ENCODE measurements around the gene CCDC85B.

The CCDC85B gene

GRCh38 chr11:65887723-65888162, 2.7 kb upstream of the CCDC85B start:
- no peak for DNase-seq

DNA sequence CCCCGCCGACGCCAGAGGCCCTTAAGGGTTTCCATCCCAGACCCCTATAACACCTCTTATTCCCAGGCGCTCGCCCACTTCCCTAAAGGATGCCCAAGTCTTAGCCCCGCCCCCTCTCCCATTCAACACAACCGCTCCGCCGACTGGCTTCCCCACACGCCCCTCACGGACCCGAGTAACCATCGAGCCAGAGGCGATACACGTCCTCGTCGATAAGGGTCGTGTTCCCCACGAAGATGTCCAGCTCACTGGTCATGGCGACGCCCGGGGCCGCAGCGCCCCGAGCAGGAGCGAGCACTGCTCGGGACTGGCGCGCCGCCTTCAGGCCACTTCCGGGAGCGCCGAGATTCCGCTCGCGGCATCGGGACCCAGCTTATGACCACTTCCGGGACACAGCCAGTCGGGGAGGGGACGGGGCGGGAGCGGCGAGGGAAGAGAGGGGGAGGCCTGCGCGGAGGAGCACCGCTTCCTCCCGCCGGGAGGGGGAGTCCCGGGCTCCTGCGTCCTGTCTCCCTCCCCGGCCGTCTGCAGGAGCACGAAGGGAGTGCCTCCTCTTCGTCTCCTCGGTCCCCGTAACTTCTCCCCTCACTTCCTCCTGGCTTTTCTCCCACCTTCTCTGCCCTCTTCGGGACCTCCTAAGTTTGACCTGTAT, 2.2 kb upstream of the CCDC85B start, which contains the start of gene FIBP:
Gene FIBP, minus strand, starts transcription at position 309 of the 652 bp plus-strand sequence. Its CDS starts 53 bp downstream, at position 256.
- peak; percentile 98 for DNase-seq

DNA sequence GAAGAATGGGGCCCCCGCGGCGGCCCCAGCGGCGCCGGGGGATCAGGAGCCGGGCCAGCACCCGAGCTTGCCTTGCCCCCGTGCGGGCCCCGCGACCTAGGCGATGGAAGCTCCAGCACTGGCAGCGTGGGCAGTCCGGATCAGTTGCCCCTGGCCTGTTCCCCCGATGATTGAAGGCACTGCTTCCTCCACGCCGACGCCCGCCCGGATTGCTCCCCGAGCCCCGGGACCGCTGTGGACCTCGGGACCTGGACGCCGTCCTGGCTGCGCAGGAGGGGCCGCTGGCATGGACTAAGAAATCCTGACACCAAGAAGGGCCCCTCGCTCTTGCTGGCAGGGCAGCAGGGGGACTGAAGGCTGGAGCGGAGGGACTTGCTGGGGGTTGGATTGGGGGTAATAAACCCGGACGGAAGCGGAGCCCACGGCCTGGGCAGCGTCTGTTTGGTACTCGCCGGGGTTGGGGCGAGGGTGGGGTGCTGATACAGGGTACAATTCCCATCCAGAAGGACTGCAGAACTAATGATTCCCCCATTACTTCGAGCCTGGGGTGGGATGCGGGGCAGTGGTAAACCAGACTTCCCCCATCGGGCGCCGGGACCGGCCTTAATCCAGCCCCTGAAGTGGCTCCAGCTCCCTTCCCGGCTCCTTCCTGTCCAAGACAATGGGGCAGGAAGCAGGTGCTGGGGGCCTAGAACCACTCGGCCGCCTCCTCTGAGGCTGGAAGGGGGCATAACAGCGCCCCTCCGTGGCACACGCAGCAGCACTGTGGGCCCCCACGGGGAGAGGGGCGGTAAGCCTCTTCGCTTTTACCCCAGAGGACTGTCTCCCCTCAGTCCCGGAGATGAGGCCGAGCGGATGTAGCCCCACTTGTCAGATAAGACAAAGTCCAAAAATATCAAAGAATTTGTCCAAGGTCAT, 1.0 kb downstream of the CCDC85B start:
- peak; percentile 50 for DNase-seq

GRCh38 chr11:65892137-65892540, 1.7 kb downstream of the CCDC85B start:
- DNase-seq, result peak; percentile 42

- no peak for DNase-seq
These were observed 2.3 kb downstream of the CCDC85B start for GRCh38 chr11:65892661-65893317.

- DNase-seq, result peak; percentile 66
These were observed 3.6 kb downstream of the CCDC85B start for GRCh38 chr11:65894034-65894591.

DNA sequence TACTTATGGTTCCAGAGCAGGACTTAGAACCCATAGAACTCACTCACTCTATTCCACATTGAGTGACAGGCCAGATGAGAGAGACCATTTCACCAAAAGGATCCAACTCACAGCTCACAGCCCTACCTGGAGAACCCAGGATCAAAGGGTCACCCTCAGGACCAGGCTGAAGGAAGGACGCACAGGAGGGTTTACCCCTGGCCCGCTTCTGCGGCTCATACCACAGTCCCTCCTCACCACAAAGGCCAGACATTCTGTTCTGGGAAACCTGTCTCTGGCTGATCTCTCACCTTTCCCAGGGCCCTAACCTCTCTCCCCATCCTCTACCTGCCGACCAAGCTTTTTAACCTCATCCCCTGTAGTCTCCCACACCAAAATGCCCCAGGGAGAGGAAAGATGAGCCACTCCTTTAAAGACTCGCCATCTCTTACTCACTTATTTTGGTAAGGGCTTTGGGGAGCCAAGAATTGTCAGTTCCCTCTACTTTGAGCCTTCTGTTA, 5.1 kb downstream of the CCDC85B start:
- DNase-seq, result no peak

DNA sequence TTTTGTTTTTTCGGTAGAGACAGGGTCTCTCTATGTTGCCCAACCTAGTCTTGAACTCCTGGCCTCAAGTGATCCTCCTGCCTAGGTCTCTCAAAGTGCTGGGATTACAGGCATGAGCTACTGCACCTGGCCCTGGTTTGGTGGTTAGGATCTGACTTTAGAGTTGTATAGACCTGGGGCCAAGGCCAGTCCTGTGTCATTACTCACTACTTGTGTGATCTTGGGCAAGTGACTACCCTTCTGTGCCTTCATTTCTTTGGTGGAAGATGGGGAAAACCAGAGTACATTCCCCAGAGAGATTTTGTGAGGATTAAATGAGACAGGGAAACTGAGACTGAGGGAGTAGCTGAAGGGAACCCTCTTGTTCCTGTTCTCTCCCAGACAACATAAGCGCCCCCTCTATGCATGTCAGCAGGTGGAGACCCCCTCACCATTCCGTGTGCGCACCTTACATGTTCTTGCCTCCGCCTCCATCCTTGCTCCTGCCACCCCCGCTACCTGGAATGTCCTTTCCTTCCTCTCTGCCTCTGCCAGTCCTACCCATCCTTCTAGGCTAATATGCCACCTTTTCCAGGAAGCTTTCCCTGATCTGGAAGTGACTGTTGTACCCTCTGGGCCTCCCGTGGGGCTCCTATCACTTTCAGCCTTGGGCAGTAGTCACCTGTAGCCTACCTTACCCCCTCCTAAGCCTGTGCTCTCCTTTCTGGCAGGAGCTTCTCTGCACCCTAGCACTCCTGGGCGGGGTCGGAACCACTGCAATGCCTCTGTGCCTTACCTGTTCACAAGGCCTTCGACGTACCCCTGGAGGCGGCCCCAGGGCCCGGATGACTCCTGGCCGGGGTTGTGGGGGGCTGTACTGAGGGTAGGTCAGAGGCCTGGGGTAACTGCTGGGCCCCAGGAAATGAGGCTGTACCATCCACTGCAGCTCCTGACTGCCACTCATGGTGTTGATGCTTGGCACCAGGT, 5.8 kb downstream of the CCDC85B start:
- no peak for DNase-seq

DNA sequence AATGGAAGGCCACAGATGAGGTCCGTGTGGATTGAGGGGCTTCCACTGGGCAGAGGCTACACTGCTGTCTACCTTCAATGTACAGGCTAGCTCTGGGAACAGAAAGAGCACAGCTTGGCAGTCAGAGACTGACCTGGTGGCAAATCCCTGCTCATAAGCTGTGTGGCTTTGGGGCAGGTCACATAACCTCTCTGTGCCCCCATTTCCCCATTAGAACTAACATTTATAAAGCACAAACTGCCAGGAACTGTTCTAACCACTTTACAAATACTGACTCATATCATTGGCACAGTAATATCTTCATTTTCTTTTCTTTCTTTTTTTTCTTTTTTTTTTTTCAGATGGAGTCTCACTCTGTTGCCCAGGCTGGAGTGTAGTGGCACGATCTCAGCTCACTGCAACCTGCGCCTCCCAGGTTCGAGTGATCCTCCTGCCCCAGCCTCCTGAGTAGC, 6.6 kb downstream of the CCDC85B start:
- peak; percentile 41 for DNase-seq

- no peak for DNase-seq
These were observed 8.3 kb downstream of the CCDC85B start for GRCh38 chr11:65898656-65899355.

DNA sequence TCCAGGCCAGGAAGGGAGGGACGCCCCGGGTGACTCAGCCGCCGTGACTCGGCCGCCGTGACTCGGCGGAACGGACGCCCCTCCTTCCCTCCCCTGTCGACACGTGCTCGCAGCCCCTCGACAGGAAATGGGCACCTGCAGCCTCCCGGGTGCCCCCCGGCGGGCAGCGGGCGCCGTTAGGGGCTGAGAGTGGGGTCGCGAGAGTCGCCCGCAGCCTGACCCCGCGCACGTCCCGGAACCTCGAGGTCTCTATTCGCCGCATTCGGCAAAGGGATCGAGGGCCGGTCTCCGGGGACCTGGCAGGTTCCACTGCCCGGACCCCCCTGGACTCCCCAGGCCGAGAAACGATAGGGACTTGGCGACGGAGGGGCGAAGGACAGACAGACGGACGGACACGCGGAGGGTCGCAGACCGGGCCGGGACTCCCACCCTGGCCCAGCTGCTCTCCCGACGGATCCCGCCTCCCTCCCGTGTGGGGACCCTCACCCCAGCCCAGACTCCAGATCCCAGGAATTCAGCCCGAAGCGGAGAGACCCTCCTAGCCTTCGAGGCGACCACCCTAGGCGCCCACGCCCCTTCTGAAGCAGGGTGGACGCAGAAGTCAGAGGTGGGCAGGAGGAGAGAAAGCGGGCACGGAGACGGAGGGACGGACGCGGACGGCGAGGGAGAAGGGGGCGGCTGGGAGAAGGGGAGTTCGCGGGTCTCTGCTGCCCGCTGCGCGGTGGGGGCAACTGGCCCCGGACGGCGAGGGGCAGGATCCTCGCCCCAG, 9.1 kb downstream of the CCDC85B start:
- peak; percentile 78 for DNase-seq

DNA sequence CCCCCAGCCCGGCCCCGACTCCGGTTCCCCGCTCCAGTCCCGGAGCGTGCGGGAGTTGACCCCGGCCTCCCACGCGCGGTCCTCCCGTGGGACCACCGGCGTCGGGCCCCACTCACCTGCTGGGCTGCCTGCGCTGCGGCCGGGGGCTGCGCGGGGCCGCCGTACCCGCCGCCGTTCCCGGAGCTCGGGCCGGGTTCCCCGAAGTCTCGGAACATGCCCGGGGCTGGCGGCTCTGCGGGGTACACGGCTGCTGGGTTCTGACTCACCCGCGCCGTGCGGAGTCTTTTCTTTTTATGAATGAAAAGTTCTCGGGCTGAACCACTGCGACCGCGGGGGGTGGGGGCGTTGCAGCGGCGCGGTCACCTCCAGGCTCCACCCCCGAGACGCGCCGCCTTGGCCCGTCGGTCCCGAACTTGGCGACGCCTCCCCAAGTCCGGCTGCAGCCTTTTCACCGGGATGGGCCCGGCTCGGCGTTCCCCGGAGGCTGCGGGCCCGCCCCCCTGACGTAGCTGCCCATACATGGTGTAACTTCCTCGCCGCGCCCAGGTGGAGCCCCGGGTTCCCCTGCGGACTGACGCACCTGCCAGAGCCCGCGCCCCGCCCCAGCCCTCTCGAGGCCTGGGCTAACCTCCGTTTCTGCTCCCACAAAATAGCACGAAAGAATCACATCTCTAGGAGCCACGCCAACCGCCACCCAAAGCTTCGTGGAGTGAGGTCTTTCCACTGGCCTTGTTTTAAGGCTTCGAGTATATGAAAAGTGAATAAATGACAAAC, 9.8 kb downstream of the CCDC85B start, which contains the start of gene FOSL1:
Gene FOSL1, minus strand, starts transcription at position 264 of the 774 bp plus-strand sequence. Its CDS starts 49 bp downstream, at position 215.
- peak; percentile 95 for DNase-seq

DNA sequence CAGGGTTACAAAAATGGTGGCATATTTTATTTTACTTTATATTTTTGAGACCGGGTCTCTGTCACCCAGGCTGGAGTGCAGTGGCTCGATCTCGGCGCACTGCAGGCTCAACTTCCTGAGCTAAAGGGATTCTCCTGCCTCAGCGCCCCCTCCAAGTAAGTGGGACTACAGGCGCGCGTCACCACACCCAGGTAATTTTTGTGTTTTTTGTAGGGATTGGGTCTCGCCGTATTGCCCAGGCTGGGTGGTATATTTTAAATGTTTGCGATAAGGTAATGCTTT, 10.4 kb downstream of the CCDC85B start:
- no peak for DNase-seq

- no peak for DNase-seq
These were observed 12.6 kb downstream of the CCDC85B start for GRCh38 chr11:65903068-65903481.

DNA sequence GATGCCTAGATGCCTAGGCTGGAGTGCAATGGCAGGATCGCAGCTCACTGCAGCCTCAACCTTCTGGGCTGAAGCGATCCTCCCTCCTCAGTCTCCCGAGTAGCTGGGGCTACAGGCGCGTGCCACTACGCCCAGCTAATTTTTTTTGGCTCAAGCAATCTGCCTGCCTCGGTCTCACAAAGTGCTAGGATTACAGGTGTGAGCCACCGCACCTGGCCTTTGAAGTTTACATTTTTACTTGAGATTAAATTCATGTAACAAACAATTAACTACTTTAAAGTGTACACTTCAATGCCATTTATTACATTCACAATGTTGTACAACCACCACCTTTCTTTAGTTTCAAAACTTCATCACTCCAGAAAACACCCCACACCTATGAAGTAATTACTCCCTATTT, 13.2 kb downstream of the CCDC85B start:
- DNase-seq, result no peak

GRCh38 chr11:65906602-65907001, 16.1 kb downstream of the CCDC85B start:
- no peak for DNase-seq

- DNase-seq, result no peak
These were observed 17.4 kb downstream of the CCDC85B start for GRCh38 chr11:65907878-65908277.

DNA sequence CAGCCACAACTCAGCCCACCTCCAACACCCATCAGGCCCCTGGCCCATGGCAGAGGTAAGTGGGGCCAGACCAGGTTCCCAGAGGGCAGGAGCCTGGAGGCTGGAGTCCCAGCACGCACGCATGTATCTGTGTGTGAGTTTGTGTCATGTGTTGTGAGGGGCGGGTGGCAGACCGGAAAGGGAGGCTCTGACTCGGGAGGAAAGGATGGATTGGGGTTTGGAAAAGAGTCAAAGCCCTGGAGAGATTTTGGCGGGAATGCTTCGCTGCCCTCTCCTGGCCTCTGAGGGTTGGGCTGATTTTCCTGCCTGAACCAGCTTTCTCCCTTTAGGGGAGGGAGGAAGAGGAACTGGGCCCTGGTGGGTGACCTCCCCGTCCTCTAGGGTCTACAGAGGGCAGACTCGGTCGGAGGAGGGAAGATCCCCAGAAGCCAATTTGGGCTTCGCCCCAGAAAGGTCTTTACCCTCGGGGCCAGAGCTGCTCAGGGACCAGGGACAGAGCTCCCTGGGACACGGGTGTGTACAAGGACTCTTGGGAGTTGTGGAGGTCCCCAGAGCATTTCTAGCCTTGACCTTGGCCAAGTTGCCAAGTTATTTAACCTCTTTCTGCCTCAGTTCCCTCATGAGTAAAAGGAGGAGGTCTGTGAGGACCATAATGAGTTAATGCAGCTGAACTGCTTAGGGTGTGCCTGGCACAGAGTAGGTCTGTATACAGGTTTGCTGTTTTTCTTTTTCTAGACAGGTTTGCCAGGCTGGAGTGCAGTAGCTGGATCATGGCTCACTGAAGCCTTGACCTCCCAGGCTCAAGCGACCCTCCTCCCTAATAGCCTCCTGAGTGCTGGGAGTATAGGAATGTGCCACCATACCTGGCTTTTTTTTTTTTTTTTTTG, 21.5 kb downstream of the CCDC85B start:
- DNase-seq, result no peak

All from activated CD4-positive, alpha-beta T cell treated with anti-CD3 and anti-CD28 coated beads, Interleukin-2, amount 50 U/mL, for 16 hours (primary cell).